ENCODE measurements around the gene FGGY.
"Not testable (repeated sequence)": the region's sequence is repeated elsewhere in the genome, so short reads cannot be mapped to it uniquely, and the experiment has no call there.

FGGY gene

DNA sequence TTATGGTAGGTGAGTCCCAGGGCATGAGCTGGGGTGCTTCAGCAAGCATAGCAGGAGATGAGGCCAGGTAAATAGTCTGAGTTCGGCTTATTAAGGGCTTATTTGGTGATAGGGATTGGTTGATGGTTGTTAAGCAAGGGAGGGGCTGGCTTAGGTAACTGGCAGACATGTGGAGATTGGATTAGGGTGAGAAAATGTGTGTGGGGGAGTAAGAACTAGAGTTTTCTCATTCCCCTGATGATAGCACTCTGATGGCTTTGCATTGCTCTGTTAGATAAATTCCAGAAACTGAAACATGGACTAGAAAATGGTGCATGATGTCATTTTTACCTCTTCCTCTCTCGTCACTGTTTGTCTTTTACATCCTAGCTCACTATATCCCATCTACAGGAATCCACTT is 53.6 kb downstream of the FGGY start:
- no peak for DNase-seq (ENCODE audit: low read depth in 2 of 2)

- DNase-seq (ENCODE audit: low read depth in 2 of 2), result no peak
Measured at GRCh38 chr1:59352065-59352464, 55.2 kb downstream of the FGGY start.

- DNase-seq (ENCODE audit: low read depth in 2 of 2), result no peak
Measured at GRCh38 chr1:59353453-59353852, 56.6 kb downstream of the FGGY start.

DNA sequence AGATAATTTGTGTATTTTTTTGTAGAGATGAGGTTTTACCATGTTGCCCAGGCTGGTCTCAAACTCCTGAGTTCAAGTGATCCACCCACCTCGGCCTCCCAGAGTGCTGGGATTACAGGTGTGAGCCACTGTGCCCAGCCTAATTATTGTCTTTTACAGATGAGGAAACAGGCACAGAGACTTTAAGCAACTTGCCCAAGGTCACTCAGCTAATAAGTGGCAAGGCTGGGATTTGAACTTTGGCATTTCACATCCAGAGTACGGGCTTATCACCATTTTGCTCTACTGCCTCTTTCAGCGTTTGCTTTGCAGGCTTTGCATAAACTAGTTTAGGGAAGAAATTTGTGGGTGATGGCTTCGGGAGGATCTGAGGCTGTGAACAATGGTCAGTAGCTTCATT is 57.3 kb downstream of the FGGY start:
- DNase-seq (ENCODE audit: low read depth in 2 of 2), result not testable (repeated sequence)

- no peak for DNase-seq (ENCODE audit: low read depth in 2 of 2)
Measured at GRCh38 chr1:59354709-59355337, 57.9 kb downstream of the FGGY start.

DNA sequence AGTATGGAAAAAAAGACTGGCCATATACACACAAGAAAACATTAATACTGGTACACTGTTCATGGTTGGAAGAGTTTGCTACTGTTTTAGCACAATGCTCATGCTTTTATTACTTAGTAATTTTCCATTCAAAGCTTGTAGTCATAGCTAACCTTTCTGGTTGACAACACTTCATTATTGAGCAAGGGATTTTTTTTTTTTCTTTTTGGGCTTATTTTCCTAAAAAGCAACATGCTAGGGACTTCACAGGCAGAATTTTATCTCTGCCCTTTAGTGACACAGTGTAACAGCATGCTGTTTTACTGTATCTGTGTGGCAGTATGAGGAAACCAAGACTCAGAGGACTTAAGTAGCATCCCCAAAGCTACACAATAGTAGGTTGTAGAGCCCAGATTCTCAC is 58.5 kb downstream of the FGGY start:
- DNase-seq (ENCODE audit: low read depth in 2 of 2), result no peak

DNA sequence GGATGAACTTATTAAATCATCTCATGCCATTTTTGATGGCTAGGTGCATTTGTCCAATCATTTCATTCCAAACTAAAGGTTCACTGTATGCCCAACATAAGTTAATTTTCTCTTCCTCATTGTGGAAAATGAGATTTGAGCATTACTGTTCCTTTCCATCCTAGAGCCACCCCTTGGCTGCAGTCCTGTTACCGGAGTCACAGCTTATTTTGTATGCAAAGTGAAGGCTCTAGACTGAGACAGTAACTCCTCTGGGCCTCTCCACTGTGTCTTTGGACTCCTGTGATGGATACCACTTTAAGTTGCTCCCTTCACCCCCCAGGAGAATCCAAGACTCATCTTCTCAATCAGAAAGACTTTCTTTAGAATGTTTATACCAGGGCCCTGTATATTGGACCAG is 59.7 kb downstream of the FGGY start:
- DNase-seq (ENCODE audit: low read depth in 2 of 2), result no peak

DNA sequence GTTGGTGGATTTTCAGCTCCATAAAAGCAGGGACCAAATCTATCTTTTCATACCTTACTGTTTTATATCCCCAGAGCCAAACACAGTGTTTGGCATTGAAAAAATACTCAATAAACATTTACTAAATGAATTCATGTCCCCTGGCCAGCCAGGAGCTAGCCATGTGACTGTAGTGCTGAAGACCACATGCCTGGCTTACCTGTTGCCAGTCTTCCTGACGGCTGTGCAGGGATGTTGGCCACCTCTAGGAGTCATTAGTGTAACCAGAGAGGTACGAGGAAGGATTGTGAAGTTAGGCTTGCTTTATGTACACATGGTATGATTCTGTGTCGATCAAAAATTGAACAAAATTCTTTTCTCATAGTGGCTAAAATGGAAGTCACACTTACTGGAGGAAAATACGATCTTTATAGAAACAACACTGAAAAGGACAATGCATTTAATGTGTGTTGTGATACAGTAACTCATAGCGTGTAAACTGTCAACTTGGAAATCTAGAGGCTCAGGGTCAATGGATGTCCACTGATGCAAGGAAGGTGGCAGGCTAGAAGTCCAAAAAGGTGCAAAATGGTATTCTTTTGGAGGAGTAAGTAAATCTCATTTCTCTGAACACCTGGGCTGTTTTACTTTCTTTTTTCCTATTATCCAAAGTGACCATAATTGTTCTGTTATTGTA is 60.9 kb downstream of the FGGY start:
- DNase-seq (ENCODE audit: low read depth in 2 of 2), result no peak

DNA sequence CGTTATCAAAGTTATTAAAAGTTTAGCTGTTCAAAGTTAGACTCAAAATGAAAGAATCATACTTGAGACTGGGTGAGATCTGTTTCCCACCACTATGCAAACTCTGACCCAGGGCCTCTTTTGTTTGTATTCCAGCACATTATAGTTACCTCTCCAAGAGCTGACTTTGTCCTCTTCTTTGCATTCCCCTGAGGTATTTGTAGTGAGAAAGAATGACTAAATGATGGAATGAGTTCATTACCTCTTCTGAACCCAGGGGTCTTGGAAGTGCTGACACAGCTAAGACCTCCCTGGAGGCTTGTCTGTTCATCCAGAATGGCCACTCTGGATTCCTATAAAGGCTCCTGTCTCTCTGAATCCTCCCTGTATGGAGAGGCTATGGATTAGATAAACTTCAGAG is 62.4 kb downstream of the FGGY start:
- no peak for DNase-seq (ENCODE audit: low read depth in 2 of 2)

DNA sequence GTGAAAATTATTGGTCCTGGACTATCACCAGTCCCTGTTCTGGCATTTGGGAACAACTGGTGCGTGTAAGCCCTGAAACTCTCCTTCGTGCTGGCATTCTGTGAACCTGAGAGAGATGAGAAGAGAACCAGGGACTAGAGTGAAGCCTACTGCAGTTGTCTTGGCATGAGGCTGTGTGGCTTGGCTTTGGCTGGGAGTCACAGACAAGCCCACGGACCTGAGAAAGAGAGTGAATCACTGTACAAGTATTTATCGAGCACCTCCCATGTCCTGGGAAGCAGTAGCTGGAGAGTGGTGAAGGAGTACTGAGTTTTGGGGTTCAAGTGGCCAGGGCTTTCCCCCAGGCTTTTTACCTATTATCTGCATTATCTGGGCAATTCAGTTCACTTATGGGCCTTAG is 63.3 kb downstream of the FGGY start:
- DNase-seq (ENCODE audit: low read depth in 2 of 2), result no peak

DNA sequence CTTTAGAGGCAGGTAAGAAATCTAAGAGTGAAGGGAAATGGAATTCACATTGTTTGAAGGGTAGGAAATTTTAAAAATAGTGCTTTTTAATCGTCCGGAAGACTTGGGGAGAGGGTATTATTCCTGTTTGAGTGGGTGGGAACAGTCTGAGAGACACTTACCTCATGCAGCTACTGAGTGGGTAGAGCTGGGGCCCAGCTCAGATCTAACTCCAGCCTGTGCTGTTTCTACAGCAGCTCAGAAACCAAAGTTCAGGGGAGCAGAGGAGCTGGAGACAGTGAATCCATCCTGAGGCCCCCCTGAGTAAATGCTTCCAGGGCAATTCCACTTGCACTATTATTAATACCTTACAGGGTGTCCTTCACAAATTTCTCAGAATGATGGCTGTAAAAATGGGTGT is 63.8 kb downstream of the FGGY start:
- no peak for DNase-seq (ENCODE audit: low read depth in 2 of 2)

- no peak for DNase-seq (ENCODE audit: low read depth in 2 of 2)
Measured at GRCh38 chr1:59361766-59362165, 64.9 kb downstream of the FGGY start.

DNA sequence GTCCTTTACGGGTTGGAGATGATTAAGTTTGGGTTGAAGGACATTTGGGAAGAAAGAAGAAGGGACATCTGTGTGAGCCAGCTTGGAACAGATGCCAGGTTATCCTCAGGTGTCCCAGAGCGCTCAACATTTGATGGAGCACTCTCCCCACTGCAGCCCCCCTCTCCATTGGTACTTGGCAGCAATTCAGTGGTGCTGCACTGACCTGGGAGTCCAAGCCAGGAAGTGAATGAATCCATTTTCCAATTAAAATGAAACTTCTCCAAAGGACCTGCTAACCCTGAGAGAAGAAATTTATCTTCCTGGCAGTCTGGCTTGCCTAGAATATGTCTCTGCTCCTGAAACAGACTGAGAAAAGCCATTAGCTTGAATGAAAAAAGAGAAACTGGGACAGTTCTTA is 67.1 kb downstream of the FGGY start:
- no peak for DNase-seq (ENCODE audit: low read depth in 2 of 2)

DNA sequence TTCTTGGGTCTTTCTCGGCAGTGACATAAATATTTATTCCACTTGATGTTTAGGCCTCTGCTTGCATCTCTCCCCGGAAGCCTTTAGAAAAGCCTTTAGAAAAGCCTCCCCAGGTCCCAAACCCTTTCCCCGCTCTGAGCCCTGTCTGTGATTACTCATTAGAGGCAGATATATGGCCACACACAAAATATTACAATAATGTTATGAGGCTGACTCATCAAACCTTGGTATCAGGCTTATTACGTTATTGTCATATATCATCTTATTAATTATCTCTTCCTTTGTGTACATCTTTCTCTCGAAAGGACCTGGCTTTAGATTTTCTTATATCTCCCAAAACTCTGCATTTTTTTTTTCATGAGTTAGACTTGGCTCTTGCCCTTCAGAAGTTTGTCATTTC is 69.5 kb downstream of the FGGY start:
- DNase-seq (ENCODE audit: low read depth in 2 of 2), result no peak

- DNase-seq (ENCODE audit: low read depth in 2 of 2), result no peak
Measured at GRCh38 chr1:59367301-59368007, 70.6 kb downstream of the FGGY start.

DNA sequence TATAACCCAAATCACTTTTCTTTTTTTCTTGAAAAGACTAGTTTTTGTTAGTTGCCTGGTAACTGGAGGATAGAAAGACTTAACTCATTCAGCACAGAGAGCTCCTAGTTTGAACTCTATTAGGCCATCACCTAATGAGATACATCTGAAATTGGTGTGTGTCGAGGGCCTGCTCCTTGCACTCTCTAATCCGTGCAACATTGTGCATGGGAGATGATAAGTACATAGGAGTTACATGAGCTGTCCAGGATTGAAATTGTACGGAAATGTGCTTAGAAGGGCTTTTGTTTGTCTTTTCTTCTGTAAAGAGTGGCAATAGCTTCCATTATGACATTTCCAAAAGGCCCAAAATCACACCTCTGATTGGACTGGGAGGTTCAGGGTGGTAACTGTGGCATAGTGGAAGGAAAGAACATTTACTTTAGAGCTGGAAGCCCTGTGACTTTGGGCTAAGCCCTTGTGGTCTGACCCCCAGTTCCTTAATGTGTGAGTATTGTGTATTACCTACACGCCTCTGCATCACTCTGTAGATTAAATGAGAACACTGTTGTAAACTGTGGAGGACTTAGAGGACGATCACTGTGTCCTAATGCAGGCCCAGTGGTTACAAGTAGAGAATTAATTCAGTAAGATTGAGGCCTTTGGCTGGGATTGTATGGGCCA is 71.2 kb downstream of the FGGY start:
- DNase-seq (ENCODE audit: low read depth in 2 of 2), result no peak

DNA sequence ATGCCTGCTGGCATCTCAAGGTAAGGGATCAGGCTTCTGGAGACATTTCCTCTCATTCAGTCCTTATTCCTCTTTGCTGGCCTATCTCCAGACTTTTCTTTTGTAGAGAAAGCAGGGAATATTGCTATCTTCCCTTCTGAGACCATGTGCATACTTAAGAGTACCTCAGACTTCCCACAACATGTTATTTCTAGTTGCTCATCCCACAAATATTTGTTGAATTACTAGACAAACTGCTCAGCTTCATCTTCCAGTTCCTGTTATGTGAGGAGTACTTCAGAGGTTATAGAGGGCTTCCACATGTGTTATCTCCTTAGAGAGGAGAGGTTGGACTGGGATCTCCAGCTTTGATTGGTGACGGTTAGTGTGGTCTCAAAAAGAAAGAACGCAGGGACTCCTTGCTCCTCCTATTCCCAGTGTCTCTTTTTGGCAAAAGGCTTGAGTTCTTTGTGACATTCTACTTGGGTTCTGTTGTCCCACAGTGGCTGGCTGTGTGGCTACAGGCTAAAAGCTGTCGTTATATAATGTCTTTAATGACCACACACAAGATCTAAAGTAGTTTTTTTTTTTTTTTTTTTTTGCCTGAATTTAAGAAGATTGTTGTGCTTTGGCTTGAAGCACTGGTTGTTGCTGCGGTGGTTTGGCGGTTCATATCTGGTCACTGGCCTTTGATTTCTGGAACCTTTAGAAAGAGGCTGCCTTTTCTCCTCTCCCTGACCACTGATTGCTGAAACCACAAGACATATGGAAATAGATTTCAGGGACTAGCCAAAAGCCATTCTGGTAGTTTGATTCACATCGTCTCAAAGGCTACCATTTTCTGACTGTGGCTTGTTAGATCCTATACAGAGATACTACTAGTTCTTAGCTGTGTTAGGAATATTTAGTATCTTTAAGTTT is 78.7 kb downstream of the FGGY start:
- no peak for DNase-seq (ENCODE audit: low read depth in 2 of 2)

DNA sequence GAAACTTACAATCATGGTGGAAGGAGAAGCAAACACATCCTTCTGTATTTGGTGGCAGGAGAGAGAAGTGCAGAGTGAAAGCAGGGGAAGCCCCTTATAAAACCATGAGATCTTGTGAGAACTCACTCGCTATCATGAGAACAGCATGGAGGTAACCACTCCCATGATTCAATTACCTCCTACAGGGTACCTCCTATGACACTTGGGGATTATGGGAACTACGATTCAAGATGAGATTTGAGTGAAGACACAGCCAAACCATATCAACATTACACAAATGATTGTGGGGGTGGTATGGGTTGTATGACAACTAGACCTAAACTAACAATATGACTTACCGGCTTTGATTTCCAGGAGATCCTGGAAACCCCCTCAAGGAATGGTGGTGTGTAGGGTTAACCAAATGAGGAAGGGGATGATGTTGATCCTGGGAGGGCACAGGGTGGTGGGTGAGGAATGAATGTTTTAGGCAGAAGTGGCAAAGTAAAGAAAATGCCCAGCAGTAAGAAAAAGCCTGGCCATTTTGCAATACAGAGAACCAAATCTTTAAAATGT is 80.5 kb downstream of the FGGY start:
- no peak for DNase-seq (ENCODE audit: low read depth in 2 of 2)

DNA sequence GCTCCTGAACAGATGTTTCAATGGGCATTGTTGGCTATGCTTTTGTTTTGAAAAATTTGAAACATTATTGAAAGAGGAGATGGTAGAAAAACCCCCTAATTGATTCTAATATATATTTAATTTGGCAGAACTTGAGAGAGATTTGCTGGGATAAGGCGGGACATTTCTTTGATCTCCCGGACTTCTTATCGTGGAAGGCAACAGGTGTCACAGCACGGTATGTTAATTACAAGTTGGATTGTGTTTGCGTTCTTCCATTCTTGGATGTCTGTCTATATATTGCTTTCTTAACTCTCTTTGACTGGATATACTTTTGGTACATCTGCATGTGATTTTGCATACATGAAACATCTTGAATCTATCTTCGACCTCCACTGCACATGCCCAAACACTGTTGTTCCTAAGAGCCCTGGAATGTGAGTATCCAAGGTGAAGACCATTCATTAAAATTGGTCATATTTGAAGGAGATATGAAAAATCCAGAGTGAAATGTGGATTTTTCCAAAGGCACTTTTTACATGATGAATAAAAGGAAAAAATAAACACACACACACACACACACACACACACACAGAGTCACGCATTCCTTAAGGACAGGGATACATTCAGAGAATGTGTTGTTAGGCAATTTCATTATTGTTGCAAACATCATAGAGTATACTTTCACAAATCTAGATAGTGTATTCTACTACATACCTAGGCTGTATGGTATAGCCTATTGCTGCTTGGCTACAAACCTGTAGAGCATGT is 81.9 kb downstream of the FGGY start:
- DNase-seq (ENCODE audit: low read depth in 2 of 2), result no peak

DNA sequence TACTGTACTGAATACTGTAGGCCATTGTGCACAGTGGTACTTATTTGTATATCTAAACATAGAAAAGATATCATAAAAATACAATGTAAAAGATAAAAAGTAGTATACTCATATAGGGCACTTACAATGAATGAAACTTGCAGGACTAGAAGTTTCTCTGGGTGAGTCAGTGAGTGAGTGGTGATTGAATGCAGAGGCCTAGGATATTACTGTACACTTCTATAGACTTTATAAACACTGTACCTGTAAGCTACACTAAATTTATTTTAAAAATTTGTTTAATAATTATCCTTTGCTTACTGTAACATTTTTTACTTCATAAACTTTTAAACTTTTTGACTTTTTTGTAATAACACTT is 82.5 kb downstream of the FGGY start:
- DNase-seq (ENCODE audit: low read depth in 2 of 2), result no peak

GRCh38 chr1:59383963-59384362 is 87.1 kb downstream of the FGGY start:
- DNase-seq (ENCODE audit: low read depth in 2 of 2), result no peak

All from stimulated activated CD4-positive, alpha-beta T cell treated with anti-CD3 and anti-CD28 coated beads, Interleukin-1b, Interleukin-23, amount 100 ng/mL, for 4 hours (primary cell).